ENCODE results near the gene KPTN. TPM values are rescaled to one million over a fixed set of nuclear protein-coding genes. Genes with fewer than 3 reads are reported as not detected.

KPTN gene
- total RNA-seq, 1 experiment from 2014 or later: 20.8 TPM

GRCh38 chr19:47436712-47437401, 47.2 kb downstream of the KPTN start:
- POLR2A ChIA-PET (ENCODE audit: unreplicated experiment): interaction anchor here (0.6 kb wide), 1 partner anchor 1182 kb away, joined by 3 read pairs; the partner anchor contains the start of gene RPL18
- peaks cover 15% of the 10 kb centered on the region for H3F3A ChIP-seq (ENCODE audit: insufficient read depth, low read depth)
- CTCF ChIA-PET: interaction anchor here (0.5 to 1.5 kb wide), 16 partner anchors 9 to 625 kb away, joined by 3 to 27 read pairs (median 3); partner anchors contain the start of genes DHX34 and KPTN
- peak; percentile 60 to 77 for DNase-seq
- H3K27ac ChIP-seq: no peak overlapping the region
- peaks cover 28% of the 10 kb centered on the region for H3K27me3 ChIP-seq (ENCODE audit: insufficient read depth, low read depth)
- no peaks in the 10 kb centered on the region for H3K9me2 ChIP-seq (ENCODE audit: insufficient read depth)
- no peaks in the 10 kb centered on the region for H3K9me3 ChIP-seq (ENCODE audit: insufficient read depth, low read depth)
- no peak overlapping the region for H3K4me2 ChIP-seq
- H2AFZ ChIP-seq: no peak overlapping the region
- no peaks in the 10 kb centered on the region for H3K79me2 ChIP-seq (ENCODE audit: low read depth)
- no peaks in the 10 kb centered on the region for H3K4me1 ChIP-seq (replicated peaks; ENCODE audit: insufficient read depth)
- intact Hi-C loops (cut with micrococcal nuclease; ENCODE audit: unreplicated experiment): loop anchor here (1.0 to 2.0 kb wide), 4 partner anchors 46 to 270 kb away; partner anchors contain the start of gene BICRA
- TF ChIP-seq EZH2 (IDR thresholded peaks at IDR 0.05; ENCODE audit: low read depth) (no peak), CTCF (conservative IDR thresholded peaks at IDR 0.05) (peak; percentile 98)
- no peaks in the 10 kb centered on the region for H3K36me3 ChIP-seq (ENCODE audit: low read depth)
- no peak overlapping the region for H3K4me3 ChIP-seq
- no TSS peak for BruUV-seq (replicated peaks)
- no peaks in the 10 kb centered on the region for H4K20me1 ChIP-seq (ENCODE audit: insufficient read depth)

DNA sequence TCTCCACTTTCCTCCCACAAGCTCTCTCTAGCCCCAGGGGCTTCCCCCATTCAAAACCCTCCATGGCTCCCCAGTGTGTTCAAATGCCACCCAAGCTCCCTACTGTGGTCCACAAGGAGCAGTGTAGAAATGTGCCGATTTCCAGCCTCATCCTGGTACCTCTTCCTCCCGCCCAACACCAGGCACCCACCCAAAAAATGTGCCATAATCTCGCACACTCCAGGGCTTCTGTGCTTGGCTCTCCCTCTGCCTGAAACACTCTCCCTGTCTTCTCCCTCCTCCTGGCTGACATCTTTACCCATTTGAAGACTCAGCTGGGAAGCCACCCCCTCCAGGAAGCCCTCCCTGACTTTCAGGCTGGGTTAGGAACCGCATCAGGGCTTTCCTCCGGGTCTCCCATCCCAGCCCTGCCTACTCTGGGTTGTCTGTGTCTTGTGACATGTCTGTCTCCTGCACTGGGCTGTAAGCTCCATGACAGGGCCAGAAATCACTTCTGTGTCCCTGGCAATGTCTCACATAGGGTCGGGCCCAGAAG, 48.1 kb downstream of the KPTN start:
- H3K79me2 ChIP-seq (ENCODE audit: low read depth): no peaks in the 10 kb centered on the region
- TF ChIP-seq EZH2 (IDR thresholded peaks at IDR 0.05; ENCODE audit: low read depth) (no peak), CTCF (conservative IDR thresholded peaks at IDR 0.05) (no peak)
- H3K4me2 ChIP-seq: no peak overlapping the region
- no peak for DNase-seq
- no peaks in the 10 kb centered on the region for H3K4me1 ChIP-seq (replicated peaks; ENCODE audit: insufficient read depth)
- peaks cover 15% of the 10 kb centered on the region for H3F3A ChIP-seq (ENCODE audit: insufficient read depth, low read depth)
- POLR2A ChIA-PET (ENCODE audit: unreplicated experiment): interaction anchor here (0.6 kb wide), 1 partner anchor 1183 kb away, joined by 3 read pairs; the partner anchor contains the start of gene RPL18
- H3K9me2 ChIP-seq (ENCODE audit: insufficient read depth): no peaks in the 10 kb centered on the region
- CTCF ChIA-PET: interaction anchor here (0.6 to 1.5 kb wide), 7 partner anchors 8 to 334 kb away, joined by 3 to 27 read pairs (median 6); partner anchors contain the start of gene KPTN
- H3K27me3 ChIP-seq (ENCODE audit: insufficient read depth, low read depth): peaks cover 21% of the 10 kb centered on the region
- BruUV-seq (replicated peaks): no TSS peak
- H3K9me3 ChIP-seq (ENCODE audit: insufficient read depth, low read depth): no peaks in the 10 kb centered on the region
- no peaks in the 10 kb centered on the region for H3K36me3 ChIP-seq (ENCODE audit: low read depth)
- H3K27ac ChIP-seq: no peak overlapping the region
- intact Hi-C loops (cut with micrococcal nuclease; ENCODE audit: unreplicated experiment): loop anchor here (1.0 to 2.0 kb wide), 4 partner anchors 47 to 271 kb away; partner anchors contain the start of gene BICRA
- H3K4me3 ChIP-seq: no peak overlapping the region
- no peaks in the 10 kb centered on the region for H4K20me1 ChIP-seq (ENCODE audit: insufficient read depth)
- no peak overlapping the region for H2AFZ ChIP-seq

DNA sequence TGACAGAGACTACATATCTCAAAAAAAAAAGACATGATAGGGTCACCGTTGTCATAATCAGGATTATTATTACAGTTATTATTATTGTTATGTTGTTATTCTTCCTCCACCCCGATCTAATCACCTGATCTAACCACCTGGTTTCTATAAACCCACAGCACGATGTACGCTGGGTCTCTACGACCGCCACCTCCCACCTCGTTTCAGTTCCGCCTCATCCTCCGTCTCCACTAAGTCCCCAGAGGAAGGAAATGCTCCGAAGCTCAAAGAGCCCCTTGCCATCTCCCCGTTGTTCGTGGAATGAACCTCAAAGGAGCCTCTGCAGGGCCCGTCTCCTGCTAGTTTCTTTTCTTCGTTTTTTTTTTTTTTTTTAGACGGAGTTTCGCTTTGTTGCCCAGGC, 48.8 kb downstream of the KPTN start:
- H3K4me1 ChIP-seq (replicated peaks; ENCODE audit: insufficient read depth): no peaks in the 10 kb centered on the region
- no peak for DNase-seq
- no peaks in the 10 kb centered on the region for H3K9me3 ChIP-seq (ENCODE audit: insufficient read depth, low read depth)
- H3F3A ChIP-seq (ENCODE audit: insufficient read depth, low read depth): peaks cover 15% of the 10 kb centered on the region
- ChIA-PET CTCF (no interaction called here), POLR2A (ENCODE audit: unreplicated experiment) (interaction anchor here (0.6 kb wide), 1 partner anchor 650 kb away, joined by 4 read pairs; no protein-coding TSS in a partner anchor)
- H2AFZ ChIP-seq: no peak overlapping the region
- no peak overlapping the region for H3K4me2 ChIP-seq
- no peaks in the 10 kb centered on the region for H4K20me1 ChIP-seq (ENCODE audit: insufficient read depth)
- H3K9me2 ChIP-seq (ENCODE audit: insufficient read depth): no peaks in the 10 kb centered on the region
- intact Hi-C loops (cut with micrococcal nuclease; ENCODE audit: unreplicated experiment): no loop called here
- no peaks in the 10 kb centered on the region for H3K79me2 ChIP-seq (ENCODE audit: low read depth)
- BruUV-seq (replicated peaks): no TSS peak
- TF ChIP-seq EZH2 (IDR thresholded peaks at IDR 0.05; ENCODE audit: low read depth) (no peak), CTCF (conservative IDR thresholded peaks at IDR 0.05) (no peak)
- peaks cover 14% of the 10 kb centered on the region for H3K27me3 ChIP-seq (ENCODE audit: insufficient read depth, low read depth)
- no peaks in the 10 kb centered on the region for H3K36me3 ChIP-seq (ENCODE audit: low read depth)
- no peak overlapping the region for H3K27ac ChIP-seq
- no peak overlapping the region for H3K4me3 ChIP-seq

All from PC-9 (cell line).